B cell (primary cell): ENCODE measurements around the gene TP63. TPM values are rescaled to one million over a fixed set of nuclear protein-coding genes. Genes with fewer than 3 reads are reported as not detected.

Experiments used
- ATAC-seq: fragments of 200-7000 bp; cut with Tn5 transposase; one replicate; pipeline ENCODE4 v1.10.0; 2021; ENCODE audit warnings: low read depth, mild to moderate bottlenecking, moderate number of reproducible peaks, moderate library complexity
- CTCF ChIA-PET: fragments of 350-600 bp; sonication (Branson Sonifier 250); formaldehyde crosslinking; loops from one replicate; lab custom pipeline; 2021; ENCODE audit warnings: antibody characterized with exemption, inconsistent platforms; lab: Charles Lee
- POLR2A ChIA-PET: fragments of 350-600 bp; sonication (Branson Sonifier 250); formaldehyde crosslinking; loops from one replicate; lab custom pipeline; 2021; ENCODE audit warnings: antibody characterized with exemption; lab: Charles Lee
- DNase-seq: peaks from one replicate; pipeline ENCODE4 v3.0.0; 2013
- H2AFZ ChIP-seq: 2 replicates; pipeline ENCODE4 v1.6.1; 2012; ENCODE audit warnings: mild to moderate bottlenecking, low read depth, low read length; ENCODE audit not compliant: insufficient read depth, poor library complexity, severe bottlenecking
- H3K27ac ChIP-seq, 2 donors: 1 replicate in 1 of 2; 2 replicates in 1 of 2; pipeline ENCODE4 v1.5.1; 2012 to 2013; ENCODE audit warnings: low read length in 2 of 2, mild to moderate bottlenecking in 2 of 2, moderate library complexity in 1 of 2
- H3K27me3 ChIP-seq, 4 experiments: fragments of 200-600 bp in 1 of 4; sonication (generic) in 1 of 4; replicated peaks in 1 of 4; 1 replicate in 2 of 4; 2 replicates in 2 of 4; pipeline versions ENCODE4 v1.6.1 to v1.7.0; 2013 to 2016; ENCODE audit warnings: low read length in 3 of 4, mild to moderate bottlenecking in 2 of 4, mixed read lengths in 1 of 4, moderate library complexity in 1 of 4; ENCODE audit not compliant: insufficient read depth in 4 of 4, control insufficient read depth in 3 of 4; ENCODE audit errors: control extremely low read depth in 1 of 4
- H3K36me3 ChIP-seq, 2 experiments: replicated peaks in 1 of 2; 1 replicate in 1 of 2; 2 replicates in 1 of 2; pipeline versions ENCODE4 v1.6.1 to v1.7.1; 2013; ENCODE audit warnings: low read length in 1 of 2; ENCODE audit not compliant: insufficient read depth in 2 of 2, control insufficient read depth in 1 of 2; ENCODE audit errors: control extremely low read depth in 1 of 2, extremely low read depth in 1 of 2
- H3K4me1 ChIP-seq, 2 donors: fragments of 200-600 bp in 1 of 2; sonication (generic) in 1 of 2; 1 replicate in 1 of 2; 2 replicates in 1 of 2; pipeline versions ENCODE4 v1.5.1 to v1.6.1; 2013 to 2017; ENCODE audit warnings: low read length in 2 of 2; ENCODE audit not compliant: control insufficient read depth in 2 of 2, insufficient read depth in 2 of 2
- H3K4me2 ChIP-seq: replicated peaks from 2 replicates; pipeline ENCODE3; 2012; ENCODE audit warnings: mild to moderate bottlenecking, low read depth, low read length; ENCODE audit not compliant: poor library complexity, severe bottlenecking
- H3K4me3 ChIP-seq, 5 experiments: fragments of 200-600 bp in 1 of 5; sonication (generic) in 1 of 5; 1 replicate in 3 of 5; 2 replicates in 2 of 5; pipeline versions ENCODE4 v1.5.1 to v1.7.0; 2011 to 2016; ENCODE audit warnings: low read length in 4 of 5, mild to moderate bottlenecking in 4 of 5, low read depth in 2 of 5, control low read depth in 1 of 5, moderate library complexity in 1 of 5; ENCODE audit not compliant: insufficient read depth in 1 of 5; ENCODE audit errors: control extremely low read depth in 1 of 5, extremely low read depth in 1 of 5
- H3K79me2 ChIP-seq: fragments of 200-600 bp; sonication (generic); one replicate; pipeline ENCODE4 v1.6.0; 2016; ENCODE audit warnings: low read length; ENCODE audit not compliant: control insufficient read depth, insufficient read depth
- H3K9ac ChIP-seq: fragments of 200-600 bp; sonication (generic); 2 replicates; pipeline ENCODE4 v1.6.1; 2017; ENCODE audit warnings: mild to moderate bottlenecking, low read length, moderate library complexity
- H3K9me3 ChIP-seq, 3 donors: one replicate each; pipeline versions ENCODE4 v1.6.1 to v1.7.1; 2013; ENCODE audit warnings: low read length in 2 of 3; ENCODE audit not compliant: control insufficient read depth in 2 of 3, insufficient read depth in 1 of 3; ENCODE audit errors: control extremely low read depth in 1 of 3
- H4K20me1 ChIP-seq: 2 replicates; pipeline ENCODE4 v1.6.0; 2012; ENCODE audit warnings: mild to moderate bottlenecking, low read length; ENCODE audit not compliant: insufficient read depth, control insufficient read depth, poor library complexity, severe bottlenecking
- H3K27ac Mint-ChIP-seq: one replicate; pipeline ENCODE4 v1.8.0; 2021; ENCODE audit warnings: mixed read lengths
- H3K27me3 Mint-ChIP-seq: one replicate; pipeline ENCODE4 v1.8.0; 2021; ENCODE audit warnings: mixed read lengths
- H3K4me1 Mint-ChIP-seq: one replicate; pipeline ENCODE4 v1.8.0; 2021; ENCODE audit warnings: mixed read lengths
- H3K4me3 Mint-ChIP-seq: one replicate; pipeline ENCODE4 v1.8.0; 2021; ENCODE audit warnings: mixed read lengths
- H3K9me3 Mint-ChIP-seq: one replicate; pipeline ENCODE4 v1.8.0; 2022; ENCODE audit warnings: mixed read lengths; ENCODE audit not compliant: insufficient read depth
- CTCF ChIP-seq: fragments of 200-600 bp; IDR thresholded peaks from one replicate; pipeline ENCODE4 v1.8.0; 2022; ENCODE audit warnings: antibody characterized with exemption, mild to moderate bottlenecking
- EZH2 ChIP-seq: IDR thresholded peaks from 2 replicates; pipeline ENCODE4 v1.6.1; 2012; ENCODE audit warnings: borderline replicate concordance, low read depth, mild to moderate bottlenecking, moderate library complexity, low read length; ENCODE audit not compliant: insufficient read depth, poor library complexity, severe bottlenecking
- WGBS: methylation state at CpG from one replicate; pipeline ENCODE4 v1.1.5; 2013; ENCODE audit warnings: missing lambda C conversion rate; ENCODE audit not compliant: insufficient coverage; 5-methylcytosine and 5-hydroxymethylcytosine counted together
- intact Hi-C: fragments of 100-400 bp; cut with micrococcal nuclease; formaldehyde crosslinking; loops from one replicate; pipeline ENCODE4 v1.10.0; 2022
- polyA plus RNA-seq: library from polyadenylated mRNA; depleted of rRNA; stranded (reverse); fragments of >200 nt; gene quantifications from 2 replicates; pipeline ENCODE4 v1.2.3, GENCODE V29; 2012
- total RNA-seq, 2 donors: library from RNA; stranded (reverse); fragments of 120-200 nt in 1 of 2; gene quantifications; 1 replicate in 1 of 2; 2 replicates in 1 of 2; pipeline versions ENCODE4 v1.2.3 to v1.2.4, GENCODE V29; 2013 to 2022

The TP63 gene
- total and polyA plus RNA-seq, 2 donors (not counting 1 experiment from before 2014, with no cell fraction given) = 1.2 to 2.0 TPM

GRCh38 chr3:189907803-189908202 is 276.6 kb downstream of the TP63 start:
- WGBS = 75% methylated on average over 4 of the region's 6 CpGs
- TF ChIP-seq CTCF (no peak), EZH2 (no peak)
- H3K79me2 ChIP-seq = no peaks in the 10 kb centered on the region
- Mint-ChIP-seq H3K9me3 (no peaks in the 10 kb centered on the region), H3K27ac (no peak overlapping the region), H3K4me1 (no peaks in the 10 kb centered on the region), H3K4me3 (no peak overlapping the region), H3K27me3 (peaks cover 8% of the 10 kb centered on the region)
- intact Hi-C loops = no loop called here
- DNase-seq (no peak), ATAC-seq (no peak)
- H4K20me1 ChIP-seq = no peaks in the 10 kb centered on the region
- H2AFZ ChIP-seq = no peak overlapping the region
- H3K4me3 ChIP-seq = no peak overlapping the region
- no peaks in the 10 kb centered on the region for H3K4me1 ChIP-seq
- ChIA-PET POLR2A (no interaction called here), CTCF (no interaction called here)
- no peak overlapping the region for H3K4me2 ChIP-seq
- H3K27ac ChIP-seq = no peak overlapping the region
- no peaks in the 10 kb centered on the region for H3K27me3 ChIP-seq
- no peak overlapping the region for H3K9ac ChIP-seq
- H3K36me3 ChIP-seq = no peaks in the 10 kb centered on the region
- H3K9me3 ChIP-seq = no peaks in the 10 kb centered on the region

GRCh38 chr3:189908646-189909045 is 277.5 kb downstream of the TP63 start:
- no peak overlapping the region for H3K9ac ChIP-seq
- Mint-ChIP-seq H3K9me3 (no peaks in the 10 kb centered on the region), H3K27me3 (peaks cover 12% of the 10 kb centered on the region), H3K27ac (no peak overlapping the region), H3K4me1 (no peaks in the 10 kb centered on the region), H3K4me3 (no peak overlapping the region)
- H3K36me3 ChIP-seq = no peaks in the 10 kb centered on the region
- no peak for DNase-seq
- H4K20me1 ChIP-seq = no peaks in the 10 kb centered on the region
- no peak overlapping the region for H3K4me2 ChIP-seq
- no peak overlapping the region for H2AFZ ChIP-seq
- intact Hi-C loops = no loop called here
- no peaks in the 10 kb centered on the region for H3K9me3 ChIP-seq
- H3K4me3 ChIP-seq = no peak overlapping the region
- no peak for TF ChIP-seq EZH2
- no peak for TF ChIP-seq CTCF
- ChIA-PET POLR2A (no interaction called here), CTCF (no interaction called here)
- H3K4me1 ChIP-seq = no peaks in the 10 kb centered on the region
- no peak overlapping the region for H3K27ac ChIP-seq
- H3K79me2 ChIP-seq = no peaks in the 10 kb centered on the region
- ATAC-seq = no peak
- H3K27me3 ChIP-seq = no peaks in the 10 kb centered on the region
